ENCODE data around the gene SLC66A1.

GRCh38 chr1:19307794-19308508, 4.2 kb upstream of the SLC66A1 start:
- no peak for TF ChIP-seq CTCF (IDR thresholded peaks at IDR 0.05; ENCODE audit: insufficient read depth, low read length)
- no peak for TF ChIP-seq GABPA (IDR thresholded peaks at IDR 0.05; ENCODE audit: low read depth)

Data from HL-60 (cell line).